HL-60 (cell line): ENCODE data around the gene DIPK1A.

Experiments used
- DNase-seq, 2 experiments: peaks; one replicate each; pipeline ENCODE4 v3.0.0-alpha.2; 2010 to 2020; ENCODE audit warnings: low read depth in 1 of 2, low spot score in 1 of 2
- H3K27ac ChIP-seq: fragments of 250-450 bp; sonication (Bioruptor Pico); replicated peaks from 2 replicates; pipeline ENCODE4 v1.5.1; 2020; ENCODE audit warnings: mild to moderate bottlenecking, moderate library complexity
- H3K27me3 ChIP-seq: fragments of 250-450 bp; sonication (Bioruptor Pico); 2 replicates; pipeline ENCODE4 v1.5.1; 2021; ENCODE audit warnings: mild to moderate bottlenecking, moderate library complexity; ENCODE audit not compliant: insufficient read depth, poor library complexity, severe bottlenecking
- H3K4me3 ChIP-seq: replicated peaks from 2 replicates; pipeline ENCODE4 v1.5.1; 2011; ENCODE audit warnings: mild to moderate bottlenecking, control low read depth, low read length; ENCODE audit not compliant: insufficient read depth
- CTCF ChIP-seq: IDR thresholded peaks from one replicate; pipeline ENCODE4 v1.5.1; 2011; ENCODE audit warnings: low read length, control low read depth, inconsistent platforms; ENCODE audit not compliant: insufficient read depth
- GABPA ChIP-seq: IDR thresholded peaks from 2 replicates; pipeline ENCODE4 v1.6.1; 2012; ENCODE audit warnings: low read depth
- POLR2AphosphoS5 ChIP-seq: IDR thresholded peaks from 2 replicates; pipeline ENCODE4 v1.6.1; 2012; ENCODE audit warnings: low read depth
- REST ChIP-seq: IDR thresholded peaks from 2 replicates; pipeline ENCODE4 v1.6.1; 2012; ENCODE audit warnings: low read depth; ENCODE audit not compliant: insufficient replicate concordance
- SPI1 ChIP-seq: IDR thresholded peaks from 2 replicates; pipeline ENCODE4 v1.6.1; 2012; ENCODE audit warnings: low read depth, mild to moderate bottlenecking, borderline replicate concordance
- long read RNA-seq: library from polyadenylated mRNA; unstranded; transcript quantifications from one replicate; pipeline ENCODE4 v2.0.0, GENCODE V29; 2020

Gene DIPK1A
- long read RNA-seq, partial matches to known transcripts = 0 of 9 reads
- long read RNA-seq, other reads (novel, unspliced or antisense) = 7 of 9 reads

- Histone ChIP-seq H3K27me3 (peaks cover 29% of the 10 kb centered on the region), H3K4me3 (peak within 1 kb of the TSS; percentile 71), H3K27ac (no peak within 1 kb of the TSS)
- peak; percentile 19 to 23 for DNase-seq
- TF ChIP-seq GABPA = no peak
- no peak for TF ChIP-seq POLR2AphosphoS5
- TF ChIP-seq REST = no peak
- TF ChIP-seq CTCF = no peak
- TF ChIP-seq SPI1 = no peak
These were observed at the start of gene DIPK1A for GRCh38 chr1:92961131-92961895. Gene DIPK1A (minus strand): TSS chr1:92961462. CDS start chr1:92961429, 33 bp downstream.

- TF ChIP-seq SPI1 (no peak), GABPA (no peak), CTCF (no peak), POLR2AphosphoS5 (no peak)
- Histone ChIP-seq H3K27me3 (peaks cover 3% of the 10 kb centered on the region), H3K4me3 (no peak overlapping the region), H3K27ac (no peak overlapping the region)
- no peak for DNase-seq
These were observed 46.8 kb upstream of the DIPK1A start for GRCh38 chr1:93007941-93008577.

- Histone ChIP-seq H3K27ac (no peak overlapping the region), H3K4me3 (no peak overlapping the region), H3K27me3 (peaks cover 3% of the 10 kb centered on the region)
- no peak for DNase-seq
- TF ChIP-seq CTCF = no peak
- no peak for TF ChIP-seq SPI1
- TF ChIP-seq REST = no peak
- no peak for TF ChIP-seq GABPA
- no peak for TF ChIP-seq POLR2AphosphoS5
These were observed 44.0 kb upstream of the DIPK1A start for GRCh38 chr1:93005252-93005598.
